ENCODE measurements around the gene EYS. TPM values are rescaled to one million over a fixed set of nuclear protein-coding genes. Genes with fewer than 3 reads are reported as not detected.

The EYS gene
- total RNA-seq, 4 donors from 2014 or later: 0.15 TPM; not detected in 3

DNA sequence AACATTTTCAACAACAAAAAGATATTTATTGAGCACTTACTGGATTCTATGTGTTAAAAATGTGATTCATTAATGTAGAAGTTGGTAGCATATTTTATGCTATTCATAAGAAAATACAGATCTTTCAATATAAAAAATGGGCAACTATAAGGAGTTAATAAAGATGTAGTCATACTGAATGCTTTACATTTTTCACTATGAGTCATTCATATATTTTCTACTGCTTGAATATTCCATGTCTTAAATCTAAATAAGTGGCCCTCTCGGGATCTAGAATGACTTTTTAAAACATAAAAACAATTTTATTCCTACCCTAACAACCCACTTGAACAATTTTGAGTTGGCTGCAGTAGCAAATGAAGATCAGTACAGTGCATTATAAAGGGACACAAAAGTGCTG is 1709.3 kb downstream of the EYS start:
- ATAC-seq: no peak
- H3K27me3 ChIP-seq: no peaks in the 10 kb centered on the region
- WGBS, 2 donors (ENCODE audit: low coverage in 1 of 2): 35 to 58% methylated on average over 1 of the region's 1 CpG
- no peaks in the 10 kb centered on the region for H3K36me3 ChIP-seq
- TF ChIP-seq, protein P1, sequence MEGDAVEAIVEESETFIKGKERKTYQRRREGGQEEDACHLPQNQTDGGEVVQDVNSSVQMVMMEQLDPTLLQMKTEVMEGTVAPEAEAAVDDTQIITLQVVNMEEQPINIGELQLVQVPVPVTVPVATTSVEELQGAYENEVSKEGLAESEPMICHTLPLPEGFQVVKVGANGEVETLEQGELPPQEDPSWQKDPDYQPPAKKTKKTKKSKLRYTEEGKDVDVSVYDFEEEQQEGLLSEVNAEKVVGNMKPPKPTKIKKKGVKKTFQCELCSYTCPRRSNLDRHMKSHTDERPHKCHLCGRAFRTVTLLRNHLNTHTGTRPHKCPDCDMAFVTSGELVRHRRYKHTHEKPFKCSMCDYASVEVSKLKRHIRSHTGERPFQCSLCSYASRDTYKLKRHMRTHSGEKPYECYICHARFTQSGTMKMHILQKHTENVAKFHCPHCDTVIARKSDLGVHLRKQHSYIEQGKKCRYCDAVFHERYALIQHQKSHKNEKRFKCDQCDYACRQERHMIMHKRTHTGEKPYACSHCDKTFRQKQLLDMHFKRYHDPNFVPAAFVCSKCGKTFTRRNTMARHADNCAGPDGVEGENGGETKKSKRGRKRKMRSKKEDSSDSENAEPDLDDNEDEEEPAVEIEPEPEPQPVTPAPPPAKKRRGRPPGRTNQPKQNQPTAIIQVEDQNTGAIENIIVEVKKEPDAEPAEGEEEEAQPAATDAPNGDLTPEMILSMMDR (IDR thresholded peaks at IDR 0.05): no peak
- no peak for TF ChIP-seq EP300 (IDR thresholded peaks at IDR 0.05)
- H3K27ac ChIP-seq: no peak overlapping the region
- no peak overlapping the region for H3K4me3 ChIP-seq
- H3K4me1 ChIP-seq: no peaks in the 10 kb centered on the region
- no peaks in the 10 kb centered on the region for H3K9me3 ChIP-seq

GRCh38 chr6:63997221-63997620 is 1709.8 kb downstream of the EYS start:
- WGBS, 2 donors (ENCODE audit: low coverage in 1 of 2): 80 to 93% methylated on average over 4 of the region's 4 CpGs
- no peaks in the 10 kb centered on the region for H3K27me3 ChIP-seq
- ATAC-seq: no peak
- H3K4me1 ChIP-seq: no peaks in the 10 kb centered on the region
- no peak for TF ChIP-seq POLR2AphosphoS5 (IDR thresholded peaks at IDR 0.05)
- TF ChIP-seq POLR2A (IDR thresholded peaks at IDR 0.05): no peak
- TF ChIP-seq EP300 (IDR thresholded peaks at IDR 0.05): no peak
- TF ChIP-seq, protein P1 (IDR thresholded peaks at IDR 0.05): no peak
- H3K9me3 ChIP-seq: no peaks in the 10 kb centered on the region
- H3K4me3 ChIP-seq: no peak overlapping the region
- no peaks in the 10 kb centered on the region for H3K36me3 ChIP-seq
- no peak overlapping the region for H3K27ac ChIP-seq

- TF ChIP-seq POLR2AphosphoS5 (IDR thresholded peaks at IDR 0.05) (no peak), EP300 (IDR thresholded peaks at IDR 0.05) (no peak), POLR2A (IDR thresholded peaks at IDR 0.05) (no peak)
- TF ChIP-seq, protein P1 (IDR thresholded peaks at IDR 0.05): no peak
- Histone ChIP-seq H3K36me3 (no peaks in the 10 kb centered on the region), H3K4me3 (no peak overlapping the region), H3K9me3 (no peaks in the 10 kb centered on the region), H3K4me1 (no peaks in the 10 kb centered on the region), H3K27me3 (no peaks in the 10 kb centered on the region), H3K27ac (no peak overlapping the region)
- ATAC-seq: no peak
- 69 to 86% methylated on average over 3 of the region's 3 CpGs for WGBS, 2 donors (ENCODE audit: low coverage in 1 of 2)
Measured at GRCh38 chr6:63985223-63985622, 1721.8 kb downstream of the EYS start.

DNA sequence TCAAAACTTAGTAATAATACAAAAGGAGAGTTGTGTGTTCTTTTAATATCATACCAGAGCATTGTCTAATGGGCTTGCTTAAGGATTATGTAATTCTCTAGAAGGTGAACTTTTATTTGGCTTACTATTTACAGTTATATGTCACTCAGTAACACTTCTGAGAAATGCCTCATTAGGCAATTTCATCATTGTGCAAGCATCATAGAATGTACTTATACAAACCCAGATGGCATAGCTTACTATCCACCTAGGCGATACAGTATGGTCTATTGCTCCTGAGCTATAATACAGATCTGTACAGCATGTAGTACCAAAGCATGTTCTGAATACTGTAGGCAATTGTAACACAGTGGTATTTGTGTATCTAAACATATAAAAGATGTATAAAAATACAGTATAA is 1731.3 kb downstream of the EYS start:
- Histone ChIP-seq H3K9me3 (no peaks in the 10 kb centered on the region), H3K27ac (no peak overlapping the region), H3K4me1 (no peaks in the 10 kb centered on the region), H3K27me3 (no peaks in the 10 kb centered on the region), H3K36me3 (no peaks in the 10 kb centered on the region), H3K4me3 (no peak overlapping the region)
- WGBS, 2 donors (ENCODE audit: low coverage in 1 of 2): 30 to 88% methylated on average over 1 of the region's 1 CpG
- ATAC-seq: no peak
- TF ChIP-seq EP300 (IDR thresholded peaks at IDR 0.05) (no peak), POLR2A (IDR thresholded peaks at IDR 0.05) (no peak), POLR2AphosphoS5 (IDR thresholded peaks at IDR 0.05) (no peak)
- TF ChIP-seq, protein P1 (IDR thresholded peaks at IDR 0.05): no peak

DNA sequence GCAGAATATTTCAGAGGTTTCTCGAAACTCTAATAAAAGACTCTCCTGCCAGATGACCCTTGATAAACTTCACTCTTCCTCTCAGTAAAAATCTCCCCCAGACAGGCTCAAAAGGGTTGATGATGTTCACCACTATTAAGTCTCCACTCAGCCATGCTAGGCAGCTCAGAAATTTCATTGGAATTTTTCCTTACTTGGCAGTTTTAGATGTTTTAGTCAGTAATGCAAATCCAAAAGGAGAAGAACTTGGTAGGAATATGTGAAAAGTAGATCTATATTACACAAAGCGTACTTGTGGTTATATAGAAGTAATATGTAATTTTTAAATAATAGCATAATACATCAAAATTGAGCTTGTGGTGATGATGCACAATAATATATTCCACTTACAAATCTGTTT is 1738.4 kb downstream of the EYS start:
- 74 to 91% methylated on average over 2 of the region's 2 CpGs for WGBS, 2 donors (ENCODE audit: low coverage in 1 of 2)
- TF ChIP-seq EP300 (IDR thresholded peaks at IDR 0.05) (no peak), POLR2A (IDR thresholded peaks at IDR 0.05) (no peak), POLR2AphosphoS5 (IDR thresholded peaks at IDR 0.05) (no peak)
- TF ChIP-seq, protein P1 (IDR thresholded peaks at IDR 0.05): no peak
- Histone ChIP-seq H3K27me3 (no peaks in the 10 kb centered on the region), H3K9me3 (no peaks in the 10 kb centered on the region), H3K4me1 (no peaks in the 10 kb centered on the region), H3K36me3 (no peaks in the 10 kb centered on the region), H3K4me3 (no peak overlapping the region), H3K27ac (no peak overlapping the region)
- no peak for ATAC-seq

All from gastroesophageal sphincter (tissue), 4 donors.